ENCODE measurements around the gene RAI2. TPM values are rescaled to one million over a fixed set of nuclear protein-coding genes. Genes with fewer than 3 reads are reported as not detected.

The RAI2 gene
- 10 to 100 TPM in 1 of 3 donors, 1 to 10 TPM in 2; 3.6 to 20.7 (median 4.7) TPM for total RNA-seq
- long read RNA-seq, donor 1, transcript RAI2-202 (3 exons, 2,377 nt) = major isoform, 5 of 40 reads
- long read RNA-seq, donor 1, partial matches to known transcripts = 0 of 40 reads
- long read RNA-seq, donor 1, other reads (novel, unspliced or antisense) = 32 of 40 reads
- long read RNA-seq, donor 2 = 0 reads

GRCh38 chrX:17860811-17861488 lies at the start of gene RAI2:
RAI2 (minus strand) TSS chrX:17861298; CDS start chrX:17802010, 59,288 bp downstream.
- no peak within 1 kb of the TSS for H3K4me3 ChIP-seq
- peak; percentile 31 to 52 (median 38) for DNase-seq
- TF ChIP-seq CTCF (IDR thresholded peaks at IDR 0.05) = no peak
- intact Hi-C loops (cut with DNase I, micrococcal nuclease) = no loop called here
- no peaks in the 10 kb centered on the region for H3K4me1 ChIP-seq (ENCODE audit: low read depth)
- H3K36me3 ChIP-seq (ENCODE audit: low read depth) = no peaks in the 10 kb centered on the region
- ATAC-seq = peak; percentile 46
- H3K9me3 ChIP-seq = no peaks in the 10 kb centered on the region

- no peak overlapping the region for H3K4me3 ChIP-seq
- intact Hi-C loops (cut with DNase I, micrococcal nuclease) = no loop called here
- DNase-seq (no peak), ATAC-seq (no peak)
- H3K4me1 ChIP-seq (ENCODE audit: low read depth) = no peaks in the 10 kb centered on the region
- no peaks in the 10 kb centered on the region for H3K36me3 ChIP-seq (ENCODE audit: low read depth)
- TF ChIP-seq CTCF (IDR thresholded peaks at IDR 0.05) = no peak
- H3K9me3 ChIP-seq = no peaks in the 10 kb centered on the region
These were observed 27.3 kb upstream of the RAI2 start for GRCh38 chrX:17888421-17888820.

GRCh38 chrX:17882680-17883079 lies 21.6 kb upstream of the RAI2 start:
- H3K4me3 ChIP-seq = no peak overlapping the region
- H3K36me3 ChIP-seq (ENCODE audit: low read depth) = no peaks in the 10 kb centered on the region
- DNase-seq (no peak), ATAC-seq (no peak)
- intact Hi-C loops (cut with DNase I, micrococcal nuclease) = no loop called here
- H3K9me3 ChIP-seq = no peaks in the 10 kb centered on the region
- no peak for TF ChIP-seq CTCF (IDR thresholded peaks at IDR 0.05)
- H3K4me1 ChIP-seq (ENCODE audit: low read depth) = no peaks in the 10 kb centered on the region

- Histone ChIP-seq H3K4me1 (ENCODE audit: low read depth) (no peaks in the 10 kb centered on the region), H3K9me3 (no peaks in the 10 kb centered on the region), H3K4me3 (no peak overlapping the region), H3K36me3 (ENCODE audit: low read depth) (no peaks in the 10 kb centered on the region)
- DNase-seq (no peak), ATAC-seq (no peak)
- intact Hi-C loops (cut with DNase I, micrococcal nuclease) = no loop called here
- no peak for TF ChIP-seq CTCF (IDR thresholded peaks at IDR 0.05)
These were observed 17.1 kb upstream of the RAI2 start for GRCh38 chrX:17878028-17878670.

- no peaks in the 10 kb centered on the region for H3K36me3 ChIP-seq (ENCODE audit: low read depth)
- H3K4me3 ChIP-seq = no peak overlapping the region
- TF ChIP-seq CTCF (IDR thresholded peaks at IDR 0.05) = no peak
- H3K9me3 ChIP-seq = no peaks in the 10 kb centered on the region
- ATAC-seq = peak; percentile 36
- intact Hi-C loops (cut with DNase I, micrococcal nuclease) = no loop called here
- peak in 1 of 3 donors; percentile 11 for DNase-seq
- H3K4me1 ChIP-seq (ENCODE audit: low read depth) = no peaks in the 10 kb centered on the region
These were observed 15.0 kb upstream of the RAI2 start for GRCh38 chrX:17876135-17876534.
